ENCODE results near the gene C6orf120.

Gene C6orf120

DNA sequence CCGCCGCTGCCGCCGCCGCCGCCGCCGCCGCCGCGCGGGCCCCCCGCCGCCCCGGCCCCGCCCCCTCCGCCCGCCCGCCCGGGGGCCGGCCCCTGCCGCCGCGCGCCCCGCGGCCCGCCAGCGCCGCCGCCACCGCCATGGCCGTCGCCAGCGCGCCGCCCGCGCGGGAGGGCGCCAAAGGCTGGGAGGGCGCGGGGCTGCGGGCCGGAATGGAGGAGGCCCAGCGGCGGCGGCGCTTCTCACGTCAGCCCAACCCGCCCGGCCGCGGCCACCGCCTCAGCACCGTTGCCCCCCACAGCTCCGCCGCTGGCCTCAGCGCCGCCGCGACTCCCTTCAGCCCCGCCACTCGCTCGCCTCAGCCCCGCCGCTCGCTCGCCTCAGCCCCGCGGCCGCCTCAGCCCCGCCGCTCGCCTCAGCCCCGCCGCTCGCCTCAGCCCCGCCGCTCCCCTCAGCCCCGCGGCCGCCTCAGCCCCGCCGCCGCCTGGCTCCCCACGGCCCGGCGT lies 22.1 kb downstream of the C6orf120 start:
- DNase-seq (ENCODE audit: low read depth): peak; percentile 20
- TF ChIP-seq, protein P1, sequence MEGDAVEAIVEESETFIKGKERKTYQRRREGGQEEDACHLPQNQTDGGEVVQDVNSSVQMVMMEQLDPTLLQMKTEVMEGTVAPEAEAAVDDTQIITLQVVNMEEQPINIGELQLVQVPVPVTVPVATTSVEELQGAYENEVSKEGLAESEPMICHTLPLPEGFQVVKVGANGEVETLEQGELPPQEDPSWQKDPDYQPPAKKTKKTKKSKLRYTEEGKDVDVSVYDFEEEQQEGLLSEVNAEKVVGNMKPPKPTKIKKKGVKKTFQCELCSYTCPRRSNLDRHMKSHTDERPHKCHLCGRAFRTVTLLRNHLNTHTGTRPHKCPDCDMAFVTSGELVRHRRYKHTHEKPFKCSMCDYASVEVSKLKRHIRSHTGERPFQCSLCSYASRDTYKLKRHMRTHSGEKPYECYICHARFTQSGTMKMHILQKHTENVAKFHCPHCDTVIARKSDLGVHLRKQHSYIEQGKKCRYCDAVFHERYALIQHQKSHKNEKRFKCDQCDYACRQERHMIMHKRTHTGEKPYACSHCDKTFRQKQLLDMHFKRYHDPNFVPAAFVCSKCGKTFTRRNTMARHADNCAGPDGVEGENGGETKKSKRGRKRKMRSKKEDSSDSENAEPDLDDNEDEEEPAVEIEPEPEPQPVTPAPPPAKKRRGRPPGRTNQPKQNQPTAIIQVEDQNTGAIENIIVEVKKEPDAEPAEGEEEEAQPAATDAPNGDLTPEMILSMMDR (conservative IDR thresholded peaks at IDR 0.05; ENCODE audit: low read depth, low read length): no peak
- peak overlapping the region; percentile 71 for H3K4me3 ChIP-seq (ENCODE audit: low read depth, low read length)

DNA sequence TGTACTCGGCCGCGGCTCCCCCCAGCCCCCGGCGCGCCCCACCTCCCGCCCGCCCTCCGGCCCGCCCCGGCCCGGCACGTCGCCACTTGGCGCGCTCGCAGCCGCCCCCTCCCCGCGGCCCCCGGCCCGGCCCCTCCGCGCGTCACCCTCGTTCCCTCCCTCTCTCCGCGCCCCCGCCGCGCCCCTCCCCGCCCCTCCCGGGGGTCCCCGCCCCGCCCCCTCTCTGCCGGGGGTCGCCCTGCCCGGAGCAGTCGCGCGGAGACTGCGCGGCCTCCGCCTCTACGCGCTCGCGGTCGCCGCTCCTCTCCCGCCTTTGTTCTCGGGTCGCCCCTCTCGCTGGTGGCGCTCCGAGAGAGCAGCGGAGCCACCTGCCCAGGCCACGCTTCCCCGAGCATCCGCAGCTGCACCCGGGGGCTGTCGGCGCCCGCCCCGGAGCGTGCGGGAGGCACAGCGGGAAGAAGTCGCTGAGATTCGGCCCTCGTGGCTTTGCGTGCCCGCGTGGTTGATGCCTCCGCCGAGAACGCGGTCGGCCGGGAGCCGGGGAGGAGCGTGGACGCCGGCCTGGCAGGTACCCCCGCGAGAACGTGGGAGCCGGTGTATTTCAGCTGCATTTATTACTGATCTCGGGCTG lies 22.7 kb downstream of the C6orf120 start, which contains the start of gene PHF10:
PHF10 (minus strand) TSS at position 7 of the 631 bp plus-strand sequence. CDS start 569 bp downstream, outside the sequence.
- DNase-seq (ENCODE audit: low read depth): peak; percentile 32
- peak within 1 kb of the TSS; percentile 73 for H3K4me3 ChIP-seq (ENCODE audit: low read depth, low read length)
- TF ChIP-seq, protein P1 (conservative IDR thresholded peaks at IDR 0.05; ENCODE audit: low read depth, low read length): no peak

GRCh38 chr6:169725125-169726048 lies 23.5 kb downstream of the C6orf120 start:
- DNase-seq (ENCODE audit: low read depth): peak; percentile 79
- H3K4me3 ChIP-seq (ENCODE audit: low read depth, low read length): peak overlapping the region; percentile 71
- TF ChIP-seq, protein P1 (conservative IDR thresholded peaks at IDR 0.05; ENCODE audit: low read depth, low read length): no peak

DNA sequence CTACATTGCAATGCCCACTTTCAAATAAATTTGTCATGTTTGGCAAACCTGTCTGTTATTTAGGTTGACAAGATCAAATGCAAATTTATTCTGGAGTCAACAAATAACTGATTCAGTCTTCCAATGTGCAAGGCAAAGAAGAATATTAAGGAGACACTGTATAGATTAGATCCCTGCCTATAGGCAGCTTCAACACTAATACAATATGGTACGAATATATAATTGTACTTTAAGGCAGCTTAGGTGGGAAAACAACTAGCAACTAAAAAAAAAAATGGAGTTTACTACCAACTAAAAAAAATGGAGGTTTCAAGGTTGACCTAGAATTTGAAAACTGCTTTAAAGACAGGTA lies 24.1 kb downstream of the C6orf120 start:
- TF ChIP-seq, protein P1 (conservative IDR thresholded peaks at IDR 0.05; ENCODE audit: low read depth, low read length): no peak
- DNase-seq (ENCODE audit: low read depth): no peak

GRCh38 chr6:169726963-169727362 lies 25.0 kb downstream of the C6orf120 start:
- TF ChIP-seq, protein P1 (conservative IDR thresholded peaks at IDR 0.05; ENCODE audit: low read depth, low read length): no peak
- no peak for DNase-seq (ENCODE audit: low read depth)

More for the DNA sequence above, 24.1 kb downstream of the C6orf120 start:
- no peak overlapping the region for H3K4me3 ChIP-seq (ENCODE audit: low read depth, low read length)

DNA sequence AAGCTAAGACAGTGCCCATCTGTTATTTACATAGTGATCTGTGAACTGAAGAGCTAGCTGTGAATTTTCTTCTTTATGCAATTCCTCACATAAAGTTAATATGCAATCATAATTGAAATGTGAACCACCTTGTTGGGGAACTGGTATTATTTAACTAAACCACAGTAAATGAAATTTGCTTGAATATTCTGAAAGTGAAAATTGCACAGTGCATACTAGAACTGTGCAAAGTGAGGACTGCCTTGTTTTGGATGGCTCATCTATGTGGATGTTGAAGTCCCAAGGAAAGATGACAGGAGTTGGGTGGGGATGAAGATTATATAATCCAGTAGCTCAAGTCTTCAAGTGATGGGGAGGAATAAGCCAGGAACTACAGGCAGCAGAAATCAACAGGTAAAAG lies 28.0 kb downstream of the C6orf120 start:
- TF ChIP-seq, protein P1 (conservative IDR thresholded peaks at IDR 0.05; ENCODE audit: low read depth, low read length): no peak
- DNase-seq (ENCODE audit: low read depth): no peak
- H3K4me3 ChIP-seq (ENCODE audit: low read depth, low read length): no peak overlapping the region

More at GRCh38 chr6:169726963-169727362, 25.0 kb downstream of the C6orf120 start:
- no peak overlapping the region for H3K4me3 ChIP-seq (ENCODE audit: low read depth, low read length)

Measured in choroid plexus epithelial cell (primary cell).